ENCODE measurements around the gene OR52B2.

- no peak for TF ChIP-seq SIN3A (IDR thresholded peaks at IDR 0.05; ENCODE audit: borderline replicate concordance, insufficient read depth, low read depth, low read length)
- no peak for TF ChIP-seq CTCF (IDR thresholded peaks at IDR 0.05)
These were observed 44.4 kb upstream of the OR52B2 start for GRCh38 chr11:6214530-6214929.

Measured in Panc1 (cell line).